Measurements from ENCODE around the gene HMBS. TPM values are rescaled to one million over a fixed set of nuclear protein-coding genes. Genes with fewer than 3 reads are reported as not detected.
A peak's percentile ranks its signal among the peaks of the same experiment; 100 is the strongest.

HMBS gene
- total RNA-seq, 2 donors from 2014 or later = 7.6 to 16.1 TPM

DNA sequence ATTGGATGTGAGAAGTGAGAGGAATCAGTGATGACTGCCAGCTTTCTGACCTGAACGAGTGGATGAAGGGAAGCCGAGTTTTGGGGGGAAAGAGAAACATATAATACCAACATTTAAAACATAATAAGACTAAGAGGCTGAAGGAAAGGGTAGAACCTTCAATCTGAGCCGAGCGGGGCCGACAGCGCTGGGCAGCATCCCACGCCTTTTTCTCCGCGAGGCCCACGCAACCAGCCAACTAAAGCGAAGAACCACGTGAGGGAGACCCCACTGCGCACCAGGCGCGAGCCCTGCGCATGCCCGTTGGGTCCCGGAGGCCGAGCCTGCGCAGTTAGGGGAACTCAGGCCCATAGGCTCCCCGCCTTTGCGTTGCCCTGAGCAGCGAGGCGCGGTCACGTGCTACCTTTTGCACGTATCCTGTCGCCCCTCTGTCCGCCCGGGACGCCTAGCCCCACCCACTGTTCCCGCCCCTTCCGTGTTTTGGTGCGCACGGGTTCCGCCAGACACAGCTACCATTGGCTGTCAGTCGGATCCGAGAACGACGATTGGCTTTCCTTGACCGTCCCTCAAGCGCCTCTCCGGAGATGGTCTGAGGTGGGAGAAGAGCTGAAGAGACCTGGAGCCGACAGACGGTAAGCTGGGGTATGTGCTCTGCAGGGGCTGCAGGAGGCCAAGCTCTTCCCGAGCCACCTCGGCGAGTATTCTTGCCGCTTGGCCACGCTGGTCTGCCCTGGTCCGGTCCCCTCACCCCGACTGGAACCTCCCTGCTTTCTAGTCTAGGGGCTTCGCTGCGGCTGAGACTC, 36.5 kb downstream of the HMBS start, which contains the start of gene HINFP:
Gene HINFP (plus strand): TSS at position 573 of the 803 bp plus-strand sequence. CDS start 5,365 bp downstream, outside the sequence.
- H3K36me3 ChIP-seq (replicated peaks in 1 of 2; ENCODE audit: insufficient read depth in 1 of 2, low read depth in 2 of 2) = no peaks in the 10 kb centered on the region
- H3K4me1 ChIP-seq = peaks cover 32% of the 10 kb centered on the region
- TF ChIP-seq POLR2A (IDR thresholded peaks at IDR 0.05) = peak in 2 of 3 donors; percentile 78 to 84
- TF ChIP-seq, protein P1, sequence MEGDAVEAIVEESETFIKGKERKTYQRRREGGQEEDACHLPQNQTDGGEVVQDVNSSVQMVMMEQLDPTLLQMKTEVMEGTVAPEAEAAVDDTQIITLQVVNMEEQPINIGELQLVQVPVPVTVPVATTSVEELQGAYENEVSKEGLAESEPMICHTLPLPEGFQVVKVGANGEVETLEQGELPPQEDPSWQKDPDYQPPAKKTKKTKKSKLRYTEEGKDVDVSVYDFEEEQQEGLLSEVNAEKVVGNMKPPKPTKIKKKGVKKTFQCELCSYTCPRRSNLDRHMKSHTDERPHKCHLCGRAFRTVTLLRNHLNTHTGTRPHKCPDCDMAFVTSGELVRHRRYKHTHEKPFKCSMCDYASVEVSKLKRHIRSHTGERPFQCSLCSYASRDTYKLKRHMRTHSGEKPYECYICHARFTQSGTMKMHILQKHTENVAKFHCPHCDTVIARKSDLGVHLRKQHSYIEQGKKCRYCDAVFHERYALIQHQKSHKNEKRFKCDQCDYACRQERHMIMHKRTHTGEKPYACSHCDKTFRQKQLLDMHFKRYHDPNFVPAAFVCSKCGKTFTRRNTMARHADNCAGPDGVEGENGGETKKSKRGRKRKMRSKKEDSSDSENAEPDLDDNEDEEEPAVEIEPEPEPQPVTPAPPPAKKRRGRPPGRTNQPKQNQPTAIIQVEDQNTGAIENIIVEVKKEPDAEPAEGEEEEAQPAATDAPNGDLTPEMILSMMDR (IDR thresholded peaks at IDR 0.05) = no peak
- H3K4me3 ChIP-seq = peak within 1 kb of the TSS; percentile 72 to 91
- DNase-seq (peak; percentile 99), ATAC-seq (peak; percentile 99)
- H3K27ac ChIP-seq = peak within 1 kb of the TSS; percentile 49 to 84 (median 64)
- H3K9me3 ChIP-seq = no peaks in the 10 kb centered on the region
- no peaks in the 10 kb centered on the region for H3K27me3 ChIP-seq
- intact Hi-C loops (cut with DNase I) = no loop called here
- WGBS, 2 donors = 0% methylated on average over 37 to 54 of the region's 54 CpGs

DNA sequence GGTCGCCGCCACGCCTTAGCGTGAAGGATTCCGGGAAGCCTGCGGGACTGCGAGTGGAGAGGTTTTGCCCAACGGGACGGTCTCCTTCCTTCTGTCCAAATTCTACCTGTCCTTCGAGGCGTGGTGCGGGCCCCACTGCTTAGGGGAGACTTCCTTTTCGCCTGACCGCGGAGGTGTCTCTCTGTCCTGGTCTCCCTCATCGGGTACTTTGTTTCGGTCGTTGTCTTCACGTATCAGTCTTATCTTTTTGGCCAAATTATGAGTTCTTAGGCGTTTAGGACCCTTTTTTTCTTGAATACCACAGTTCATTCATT, 37.1 kb downstream of the HMBS start:
- Histone ChIP-seq H3K4me1 (peaks cover 38% of the 10 kb centered on the region), H3K27ac (peak overlapping the region; percentile 29 to 84 (median 58)), H3K36me3 (replicated peaks in 1 of 2; ENCODE audit: insufficient read depth in 1 of 2, low read depth in 2 of 2) (no peaks in the 10 kb centered on the region), H3K4me3 (peak overlapping the region; percentile 72 to 91), H3K27me3 (no peaks in the 10 kb centered on the region), H3K9me3 (no peaks in the 10 kb centered on the region)
- 0% methylated on average over 12 to 20 of the region's 20 CpGs for WGBS, 2 donors
- no peak for ATAC-seq
- DNase-seq = no peak
- intact Hi-C loops (cut with DNase I) = no loop called here
- TF ChIP-seq, protein P1 (IDR thresholded peaks at IDR 0.05) = no peak
- no peak for TF ChIP-seq POLR2A (IDR thresholded peaks at IDR 0.05)

DNA sequence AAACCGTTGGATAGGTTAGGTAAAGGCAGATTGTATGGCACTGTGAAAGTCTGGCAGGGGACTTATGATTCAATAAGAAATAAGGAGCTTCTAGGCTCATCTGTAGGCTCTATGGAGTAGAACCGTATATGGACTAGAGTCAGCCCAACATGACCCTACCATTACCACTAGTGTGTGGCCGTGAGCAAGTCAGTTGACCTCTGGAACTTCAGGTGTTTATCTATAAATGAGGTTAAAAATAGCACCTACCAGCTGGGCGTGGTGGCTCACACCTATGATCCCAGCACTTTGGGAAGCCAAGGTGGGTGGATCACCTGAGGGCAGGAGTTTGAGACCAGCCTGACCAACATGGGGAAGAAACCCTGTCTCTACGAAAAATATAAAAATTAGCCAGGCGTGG, 41.1 kb downstream of the HMBS start:
- Histone ChIP-seq H3K27ac (peak overlapping the region in 2 of 4 donors; percentile 41 to 46), H3K4me3 (no peak overlapping the region), H3K36me3 (replicated peaks in 1 of 2; ENCODE audit: insufficient read depth in 1 of 2, low read depth in 2 of 2) (peaks cover 0 to 8% of the 10 kb centered on the region in 2 donors), H3K27me3 (no peaks in the 10 kb centered on the region), H3K4me1 (peaks cover 32% of the 10 kb centered on the region), H3K9me3 (no peaks in the 10 kb centered on the region)
- DNase-seq (peak in 2 of 4 donors; percentile 18 to 40), ATAC-seq (no peak)
- 52 to 55% methylated on average over 6 of the region's 6 CpGs for WGBS, 2 donors
- TF ChIP-seq, protein P1 (IDR thresholded peaks at IDR 0.05) = no peak
- no peak for TF ChIP-seq POLR2A (IDR thresholded peaks at IDR 0.05)
- intact Hi-C loops (cut with DNase I) = no loop called here

DNA sequence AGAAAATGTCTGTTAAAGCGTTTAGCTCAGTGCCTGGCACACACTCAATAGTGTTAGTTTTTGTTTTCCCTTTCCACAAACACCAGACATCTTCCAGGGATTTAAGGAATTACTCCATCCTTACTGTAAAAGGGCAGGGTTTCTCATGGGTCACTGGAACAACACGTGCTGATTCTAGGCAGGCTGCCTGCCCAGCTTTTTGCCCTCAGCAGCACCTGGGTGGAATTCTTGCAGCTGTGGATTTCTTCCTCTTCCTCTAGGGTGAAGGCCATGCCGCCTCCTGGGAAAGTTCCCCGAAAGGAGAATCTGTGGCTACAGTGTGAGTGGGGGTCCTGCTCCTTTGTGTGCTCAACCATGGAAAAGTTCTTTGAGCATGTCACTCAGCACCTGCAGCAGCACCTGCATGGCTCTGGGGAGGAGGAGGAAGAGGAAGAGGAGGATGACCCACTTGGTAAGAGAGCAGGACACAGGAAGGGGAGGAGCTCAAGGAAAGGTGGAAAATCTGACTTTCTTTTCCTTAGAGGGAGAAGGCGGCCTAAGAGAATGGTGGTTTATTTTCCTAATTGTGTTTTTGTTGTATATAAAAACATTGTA, 42.1 kb downstream of the HMBS start:
- WGBS, 2 donors = 35 to 36% methylated on average over 5 of the region's 5 CpGs
- peak; percentile 56 for ATAC-seq

More for the DNA sequence above, 42.1 kb downstream of the HMBS start:
- Histone ChIP-seq H3K9me3 (no peaks in the 10 kb centered on the region), H3K36me3 (replicated peaks in 1 of 2; ENCODE audit: insufficient read depth in 1 of 2, low read depth in 2 of 2) (peaks cover under 1 to 17% of the 10 kb centered on the region in 2 donors), H3K4me3 (no peak overlapping the region), H3K4me1 (peaks cover 31% of the 10 kb centered on the region), H3K27ac (peak overlapping the region in 2 of 4 donors; percentile 41 to 46), H3K27me3 (no peaks in the 10 kb centered on the region)
- intact Hi-C loops (cut with DNase I) = no loop called here
- TF ChIP-seq POLR2A (IDR thresholded peaks at IDR 0.05) = no peak
- TF ChIP-seq, protein P1 (IDR thresholded peaks at IDR 0.05) = no peak
- peak in 3 of 4 donors; percentile 35 to 59 (median 40) for DNase-seq

Data from body of pancreas (tissue), 4 donors.